Thoracic aorta endothelial cell (primary cell): ENCODE results near the gene SFTPA2. TPM values are rescaled to one million over a fixed set of nuclear protein-coding genes. Genes with fewer than 3 reads are reported as not detected.

Experiments used
- small RNA-seq: library from RNA; depleted of rRNA; stranded (forward); fragments of <200 nt; gene quantifications from one replicate; pipeline ENCODE3, GENCODE V24; 2012
- total RNA-seq: library from RNA; depleted of rRNA; stranded (reverse); fragments of >200 nt; gene quantifications from 2 replicates; pipeline ENCODE4 v1.2.3, GENCODE V29; 2012

SFTPA2 gene
- not detected in 2 replicates for total RNA-seq

DNA sequence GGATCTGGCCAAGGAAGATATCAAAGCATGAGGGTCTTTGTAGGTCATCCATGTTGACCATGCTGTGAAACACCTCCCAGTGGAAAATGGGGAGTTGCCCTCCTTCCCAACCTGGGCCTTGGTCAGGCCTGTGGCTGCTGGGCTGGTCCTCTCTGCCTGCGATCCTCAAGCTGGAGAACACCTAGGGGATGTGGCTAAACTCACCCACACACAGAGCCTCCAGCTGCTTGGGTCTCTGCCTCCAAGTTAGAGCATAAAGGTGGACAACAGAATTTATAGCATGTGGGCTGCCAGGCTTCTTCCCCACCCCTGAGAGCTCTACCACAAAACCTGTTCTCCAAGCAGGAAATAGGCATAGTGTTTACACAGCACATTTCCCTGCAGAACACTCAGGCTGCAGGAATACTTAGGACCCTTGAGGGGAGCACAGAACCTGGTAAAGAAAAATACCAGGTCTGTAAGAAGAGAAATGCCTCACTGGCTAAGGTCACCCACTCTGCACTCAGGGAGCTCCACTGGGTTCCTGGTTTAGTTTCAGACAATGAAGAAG lies at the start of gene SFTPA2:
TSS of gene SFTPA2 (minus strand) at position 248 of the 550 bp plus-strand sequence. CDS start 924 bp downstream, outside the sequence.

DNA sequence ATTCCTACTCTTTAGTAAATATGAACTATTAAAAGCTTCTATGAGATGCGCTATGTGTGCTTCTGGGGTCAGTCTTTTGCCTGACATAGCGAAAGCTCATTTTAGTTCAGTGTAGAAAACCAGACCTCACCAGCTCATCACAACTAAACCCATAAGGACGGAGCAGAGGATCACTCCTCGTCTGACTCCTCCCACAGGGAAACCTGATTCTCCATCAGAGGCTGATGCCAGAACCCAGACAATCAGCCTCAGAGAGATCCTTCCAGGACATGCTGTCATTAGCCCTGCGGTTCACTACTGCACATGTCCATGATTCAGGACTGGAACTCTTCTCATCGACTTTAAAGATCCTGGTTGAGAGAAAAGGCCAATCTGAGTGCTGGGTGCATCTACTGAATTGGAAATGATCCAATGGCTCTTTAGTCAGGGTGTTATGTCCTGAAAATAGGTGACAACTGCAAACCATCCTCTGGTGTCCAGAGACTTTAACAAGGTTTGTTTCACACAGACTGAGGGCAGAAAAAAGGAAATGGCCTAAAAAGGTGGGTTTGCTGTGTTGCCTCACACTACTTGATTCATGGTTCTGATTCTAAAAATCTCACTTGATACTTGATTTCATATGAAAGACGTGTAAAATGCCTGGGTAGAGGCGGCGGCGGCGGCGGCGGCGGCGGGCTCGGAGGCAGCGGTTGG lies 48.2 kb downstream of the SFTPA2 start, which contains the start of gene EIF5AL1:
TSS of gene EIF5AL1 (plus strand) at position 643 of the 693 bp plus-strand sequence. CDS start 117 bp downstream, outside the sequence.

Small RNA genes within 50 kb of the gene (small RNA-seq; reads per million reads assigned to genes)
- gene BX248123.2 (not detected), gene RPS12P18 (not detected)

Other genes starting within 250 kb of the SFTPA2 start
- gene PPIF, start 212.9 kb downstream of the SFTPA2 start, total RNA-seq: 35.4 and 41.4 TPM in 2 replicates
- 5.9 and 8.3 TPM in 2 replicates for gene ZCCHC24, start 114.8 kb downstream of the SFTPA2 start, total RNA-seq
- 0.93 and 1.6 TPM in 2 replicates for gene EIF5AL1, start 47.9 kb downstream of the SFTPA2 start, total RNA-seq
- not detected in 2 replicates for gene SFTPA1, start 50.5 kb upstream of the SFTPA2 start, total RNA-seq
- 0.22 and 0.27 TPM in 2 replicates for gene NUTM2B, start 142.8 kb upstream of the SFTPA2 start, total RNA-seq